HCT116 (cell line): ENCODE data around the gene RPIA. TPM values are rescaled to one million over a fixed set of nuclear protein-coding genes. Genes with fewer than 3 reads are reported as not detected.

Source experiments
- ATAC-seq: fragments of 200-7000 bp; cut with Tn5 transposase; 2 replicates; pipeline ENCODE4 v1.9.1; 2020; ENCODE audit warnings: mild to moderate bottlenecking, moderate library complexity
- BruUV-seq: library from RNA; stranded (reverse); fragments of 400-500 nt; replicated peaks from 2 replicates; lab custom pipeline; 2021; lab: Mats Ljungman, UMichigan
- CTCF ChIA-PET: fragments of 300-600 bp; sonication (Branson Sonifier 250); formaldehyde crosslinking; loops from one replicate; lab custom pipeline; 2021; ENCODE audit warnings: antibody characterized with exemption; lab: Charles Lee
- POLR2A ChIA-PET: fragments of 300-600, 350-600 bp; sonication (Branson Sonifier 250); formaldehyde crosslinking; loops from one replicate; lab custom pipeline; 2021; ENCODE audit warnings: antibody characterized with exemption; lab: Charles Lee
- RAD21 ChIA-PET, 2 experiments: fragments of 300-600 bp; sonication (Branson Sonifier 250); formaldehyde crosslinking; loops; one replicate each; lab custom pipeline; 2023; ENCODE audit warnings: low total read pairs in 2 of 2; ENCODE audit not compliant: uncharacterized antibody in 2 of 2, unreplicated experiment in 2 of 2, low non-redundant PET in 1 of 2; lab: Charles Lee
- DNase-seq: peaks from one replicate; pipeline ENCODE4 v3.0.0-alpha.2; 2010; ENCODE audit warnings: low read depth, low spot score
- H2AFZ ChIP-seq: fragments of 200-600 bp; shearing (Covaris generic), sonication (generic); 2 replicates; pipeline ENCODE4 v1.6.1; 2017; ENCODE audit warnings: low read depth, mixed run types, mixed read lengths, antibody characterized with exemption, low read length; ENCODE audit not compliant: poor library complexity, severe bottlenecking
- H3K27ac ChIP-seq: 2 replicates; pipeline ENCODE4 v1.5.1; 2012; ENCODE audit warnings: low read depth, low read length
- H3K27me3 ChIP-seq: fragments of 200-600 bp; sonication (generic); 2 replicates; pipeline ENCODE4 v1.6.1; 2016; ENCODE audit warnings: mixed run types, low read length, mixed read lengths; ENCODE audit not compliant: insufficient read depth
- H3K36me3 ChIP-seq, 2 experiments: fragments of 200-500 bp in 1 of 2; fragments of 200-600 bp in 1 of 2; sonication (Bioruptor generic) in 1 of 2; sonication (generic) in 1 of 2; 2 replicates each; pipeline versions ENCODE4 v1.5.1 to v1.6.1; 2014 to 2016; ENCODE audit warnings: low read length in 2 of 2, inconsistent platforms in 1 of 2, mixed read lengths in 1 of 2, mixed run types in 1 of 2; ENCODE audit not compliant: insufficient read depth in 2 of 2, control insufficient read depth in 1 of 2
- H3K4me1 ChIP-seq, 2 experiments: fragments of 200-600 bp in 1 of 2; sonication (generic) in 1 of 2; 2 replicates each; pipeline versions ENCODE4 v1.5.1 to v1.6.1; 2012 to 2017; ENCODE audit warnings: low read length in 2 of 2, inconsistent platforms in 1 of 2, mild to moderate bottlenecking in 1 of 2, mixed read lengths in 1 of 2, mixed run types in 1 of 2, moderate library complexity in 1 of 2; ENCODE audit not compliant: insufficient read depth in 2 of 2, control insufficient read depth in 1 of 2
- H3K4me2 ChIP-seq: fragments of 200-600 bp; sonication (generic); 2 replicates; pipeline ENCODE4 v1.6.1; 2017; ENCODE audit warnings: mixed run types, low read length, mixed read lengths
- H3K4me3 ChIP-seq, 2 experiments: fragments of 200-600 bp in 1 of 2; sonication (generic) in 1 of 2; replicated peaks in 1 of 2; 2 replicates each; pipeline ENCODE4 v1.5.1; 2011 to 2016; ENCODE audit warnings: low read length in 2 of 2, control low read depth in 1 of 2, low read depth in 1 of 2, mild to moderate bottlenecking in 1 of 2, mixed read lengths in 1 of 2, mixed run types in 1 of 2
- H3K79me2 ChIP-seq: fragments of 200-600 bp; sonication (generic); 2 replicates; pipeline ENCODE4 v1.6.1; 2017; ENCODE audit warnings: mild to moderate bottlenecking, mixed run types, low read length, moderate library complexity, mixed read lengths; ENCODE audit not compliant: insufficient read depth
- H3K9ac ChIP-seq: fragments of 200-600 bp; sonication (generic); 2 replicates; pipeline ENCODE4 v1.6.1; 2016; ENCODE audit warnings: low read length, mixed read lengths
- H3K9me2 ChIP-seq: fragments of 200-600 bp; sonication (generic), shearing (Covaris generic); 2 replicates; pipeline ENCODE4 v1.6.1; 2017; ENCODE audit warnings: mixed run types, mild to moderate bottlenecking, moderate library complexity; ENCODE audit not compliant: insufficient read depth
- H3K9me3 ChIP-seq, 2 experiments: fragments of 200-500 bp in 1 of 2; fragments of 200-600 bp in 1 of 2; sonication (Bioruptor generic) in 1 of 2; sonication (generic) in 1 of 2; 2 replicates each; pipeline ENCODE4 v1.6.1; 2014 to 2017; ENCODE audit warnings: low read length in 2 of 2, mixed read lengths in 2 of 2, inconsistent platforms in 1 of 2, low read depth in 1 of 2, mild to moderate bottlenecking in 1 of 2, mixed run types in 1 of 2, moderate library complexity in 1 of 2; ENCODE audit not compliant: control insufficient read depth in 1 of 2, insufficient read depth in 1 of 2
- H4K20me1 ChIP-seq: fragments of 200-600 bp; sonication (generic), shearing (Covaris generic); 2 replicates; pipeline ENCODE4 v1.6.1; 2017; ENCODE audit warnings: mixed run types, mild to moderate bottlenecking, moderate library complexity; ENCODE audit not compliant: insufficient read depth
- CTCF ChIP-seq, 3 experiments: fragments of 200-600 bp in 1 of 3; sonication (generic) in 1 of 3; IDR thresholded peaks in 2 of 3; conservative IDR thresholded peaks in 1 of 3; 2 replicates each; pipeline ENCODE4 v1.5.1; 2012 to 2017; ENCODE audit warnings: low read depth in 2 of 3, low read length in 2 of 3, antibody characterized with exemption in 1 of 3, borderline replicate concordance in 1 of 3, control low read depth in 1 of 3, mild to moderate bottlenecking in 1 of 3, mixed read lengths in 1 of 3, mixed run types in 1 of 3, moderate library complexity in 1 of 3; ENCODE audit not compliant: insufficient read depth in 1 of 3
- JUND ChIP-seq: IDR thresholded peaks from 2 replicates; pipeline ENCODE4 v1.6.1; 2012
- RAD21 ChIP-seq: IDR thresholded peaks from 2 replicates; pipeline ENCODE4 v1.6.1; 2012; ENCODE audit warnings: low read depth, mild to moderate bottlenecking
- TCF7L2 ChIP-seq: IDR thresholded peaks from 2 replicates; pipeline ENCODE4 v1.7.0; 2011; ENCODE audit warnings: borderline replicate concordance, inconsistent platforms; ENCODE audit not compliant: insufficient read depth, insufficient read length; ENCODE audit errors: extremely low read depth
- intact Hi-C: fragments of 100-400 bp; cut with micrococcal nuclease; formaldehyde crosslinking; loops from 2 replicates; pipeline ENCODE4 v1.10.0; 2022
- total RNA-seq: library from RNA; stranded (reverse); gene quantifications from one replicate; pipeline ENCODE4 v1.2.1, GENCODE V29; 2021; ENCODE audit not compliant: unreplicated experiment

The RPIA gene
- total RNA-seq, 1 experiment from 2014 or later: 43.3 TPM

- BruUV-seq: no TSS peak
- POLR2A ChIA-PET: no interaction called here
- Histone ChIP-seq H3K9me2 (no peaks in the 10 kb centered on the region), H3K9me3 (no peaks in the 10 kb centered on the region), H3K4me1 (peaks cover 9 to 11% of the 10 kb centered on the region in 2 experiments), H3K4me3 (no peak overlapping the region), H3K79me2 (no peaks in the 10 kb centered on the region), H3K36me3 (no peaks in the 10 kb centered on the region), H2AFZ (no peak overlapping the region), H4K20me1 (no peaks in the 10 kb centered on the region), H3K27ac (no peak overlapping the region), H3K27me3 (no peaks in the 10 kb centered on the region), H3K9ac (no peak overlapping the region), H3K4me2 (peak overlapping the region; percentile 45)
- CTCF ChIA-PET: no interaction called here
- intact Hi-C loops: no loop called here
- RAD21 ChIA-PET: no interaction called here
- DNase-seq (no peak), ATAC-seq (peak; percentile 70)
- TF ChIP-seq RAD21 (no peak), TCF7L2 (peak; percentile 38)
These were observed 24.9 kb upstream of the RPIA start for GRCh38 chr2:88666576-88666975.

- TF ChIP-seq CTCF (IDR thresholded peaks at IDR 0.05 in 2 of 3, conservative IDR thresholded peaks at IDR 0.05 in 1 of 3; ENCODE audit: borderline replicate concordance in 1 of 3, insufficient read depth in 1 of 3, low read depth in 2 of 3, low read length in 2 of 3): 0 out of 6 replicates have a peak, but pooled peaks of 1 of the 3 experiments have one; percentile 6
- TF ChIP-seq JUND: no peak
- TF ChIP-seq, all 23 proteins: peak for 1
- Histone ChIP-seq H3K36me3 (no peaks in the 10 kb centered on the region), H3K4me2 (peak overlapping the region; percentile 45; the same call in 1 of the 2 replicates), H3K4me3 (no peak overlapping the region), H3K27ac (no peak overlapping the region), H3K9ac (no peak overlapping the region), H3K79me2 (no peaks in the 10 kb centered on the region), H4K20me1 (no peaks in the 10 kb centered on the region), H2AFZ (no peak overlapping the region), H3K4me1 (peaks cover 9 to 11% of the 10 kb centered on the region in 2 experiments), H3K9me2 (no peaks in the 10 kb centered on the region), H3K27me3 (no peaks in the 10 kb centered on the region), H3K9me3 (no peaks in the 10 kb centered on the region)
- ChIA-PET RAD21 (no interaction called here), POLR2A (no interaction called here), CTCF (interaction anchor here (1.1 kb wide), 1 partner anchor 76 kb away, joined by 4 read pairs; no protein-coding TSS in a partner anchor)
- BruUV-seq: no TSS peak
- intact Hi-C loops: no loop called here
- ATAC-seq (no peak), DNase-seq (no peak)
These were observed 24.3 kb upstream of the RPIA start for GRCh38 chr2:88667219-88667618.
